Sigmoid colon (tissue), 4 donors: Measurements from ENCODE around the gene PLPP3.

Source experiments
- CTCF ChIP-seq, 4 experiments: fragments of 450-650 bp in 3 of 4; fragments of 200-600 bp in 1 of 4; IDR thresholded peaks; one replicate each; pipeline ENCODE4 v1.5.1; 2016 to 2019; ENCODE audit warnings: antibody characterized with exemption in 4 of 4, mild to moderate bottlenecking in 3 of 4, moderate library complexity in 2 of 4
- POLR2AphosphoS5 ChIP-seq, 4 donors: sonication (generic); formaldehyde crosslinking; IDR thresholded peaks; one replicate each; pipeline ENCODE4 v1.6.1; 2017; ENCODE audit warnings: antibody characterized with exemption in 4 of 4

GRCh38 chr1:56484695-56485094, 94.7 kb downstream of the PLPP3 start:
- no peak for TF ChIP-seq POLR2AphosphoS5 (IDR thresholded peaks at IDR 0.05)
- TF ChIP-seq CTCF (IDR thresholded peaks at IDR 0.05) = no peak
